PC-3 (cell line): ENCODE measurements around the gene SCD5. TPM values are rescaled to one million over a fixed set of nuclear protein-coding genes. Genes with fewer than 3 reads are reported as not detected.

ENCODE experiments used
- ATAC-seq: fragments of 200-7000 bp; cut with Tn5 transposase; 2 replicates; pipeline ENCODE4 v1.9.1; 2020; ENCODE audit warnings: mild to moderate bottlenecking, moderate library complexity
- Bru-seq: library from RNA; stranded (reverse); fragments of 400-500 nt; gene quantifications from one replicate; lab custom pipeline; 2021; lab: Mats Ljungman, UMichigan
- BruChase-seq, 2 experiments: library from RNA; stranded (reverse); fragments of 400-500 nt; gene quantifications; one replicate each; lab custom pipeline; 2021; lab: Mats Ljungman, UMichigan
- BruUV-seq: library from RNA; stranded (reverse); fragments of 400-500 nt; replicated peaks from 2 replicates; lab custom pipeline; 2021; lab: Mats Ljungman, UMichigan
- CTCF ChIA-PET: fragments of 300-600 bp; sonication (Branson Sonifier 250); formaldehyde crosslinking; loops from one replicate; lab custom pipeline; 2022; ENCODE audit warnings: antibody characterized with exemption; lab: Charles Lee
- POLR2A ChIA-PET: fragments of 300-600 bp; sonication (Branson Sonifier 250); formaldehyde crosslinking; loops from one replicate; lab custom pipeline; 2022; ENCODE audit warnings: antibody characterized with exemption; ENCODE audit not compliant: unreplicated experiment; lab: Charles Lee
- DNase-seq: peaks from one replicate; pipeline ENCODE4 v3.0.0-alpha.2; 2015
- H2AFZ ChIP-seq: fragments of 300-600 bp; sonication (generic); 2 replicates; pipeline ENCODE4 v1.6.0; 2016; ENCODE audit warnings: antibody characterized with exemption, low read length
- H3F3A ChIP-seq: fragments of 300-600 bp; sonication (generic); one replicate; pipeline ENCODE4 v1.6.0; 2017; ENCODE audit warnings: antibody characterized with exemption, low read length, control low read depth, mild to moderate bottlenecking; ENCODE audit not compliant: unreplicated experiment
- H3K27ac ChIP-seq: fragments of 300-600 bp; sonication (generic); 2 replicates; pipeline ENCODE4 v1.5.1; 2016; ENCODE audit warnings: mild to moderate bottlenecking, low read length
- H3K27me3 ChIP-seq: fragments of 300-600 bp; sonication (generic); 2 replicates; pipeline ENCODE4 v1.6.1; 2016; ENCODE audit warnings: low read length, mixed read lengths
- H3K36me3 ChIP-seq: fragments of 300-600 bp; sonication (generic); 2 replicates; pipeline ENCODE4 v1.6.1; 2016; ENCODE audit warnings: low read depth, mixed run types, low read length, mixed read lengths
- H3K4me1 ChIP-seq: fragments of 300-600 bp; sonication (generic); 2 replicates; pipeline ENCODE4 v1.5.1; 2016; ENCODE audit warnings: low read length; ENCODE audit not compliant: insufficient read depth
- H3K4me2 ChIP-seq: fragments of 300-600 bp; sonication (generic); 2 replicates; pipeline ENCODE4 v1.6.0; 2016; ENCODE audit warnings: low read length
- H3K4me3 ChIP-seq: fragments of 300-600 bp; sonication (generic); 2 replicates; pipeline ENCODE4 v1.5.1; 2016; ENCODE audit warnings: mild to moderate bottlenecking, low read length, mixed read lengths
- H3K79me2 ChIP-seq: fragments of 300-600 bp; sonication (generic); 2 replicates; pipeline ENCODE4 v1.6.1; 2017; ENCODE audit warnings: low read length, mixed read lengths
- H3K9ac ChIP-seq: fragments of 300-600 bp; sonication (generic); 2 replicates; pipeline ENCODE4 v1.6.0; 2016; ENCODE audit warnings: mild to moderate bottlenecking, low read length
- H3K9me2 ChIP-seq: fragments of 300-600 bp; sonication (generic); replicated peaks from 2 replicates; pipeline ENCODE4 v1.6.1; 2016; ENCODE audit warnings: mixed run types, low read length, mixed read lengths
- H3K9me3 ChIP-seq: fragments of 300-600 bp; sonication (generic); 2 replicates; pipeline ENCODE4 v1.6.1; 2016; ENCODE audit warnings: low read length, mixed read lengths
- H4K20me1 ChIP-seq: fragments of 300-600 bp; sonication (generic); 2 replicates; pipeline ENCODE4 v1.6.1; 2016; ENCODE audit warnings: low read length, mixed read lengths
- CTCF ChIP-seq: fragments of 300-600 bp; sonication (generic); conservative IDR thresholded peaks from 2 replicates; pipeline ENCODE4 v1.5.1; 2017; ENCODE audit warnings: antibody characterized with exemption, low read depth, mild to moderate bottlenecking, low read length
- EZH2 ChIP-seq: fragments of 300-600 bp; sonication (generic); IDR thresholded peaks from one replicate; pipeline ENCODE4 v1.6.1; 2017; ENCODE audit warnings: antibody characterized with exemption, mild to moderate bottlenecking, low read length; ENCODE audit not compliant: unreplicated experiment
- EZH2phosphoT487 ChIP-seq: fragments of 300-600 bp; sonication (generic); IDR thresholded peaks from 2 replicates; pipeline ENCODE4 v1.6.1; 2018; ENCODE audit warnings: mild to moderate bottlenecking, antibody characterized with exemption, low read length, borderline replicate concordance
- intact Hi-C: fragments of 100-400 bp; cut with micrococcal nuclease; formaldehyde crosslinking; loops from 2 replicates; pipeline ENCODE4 v1.9.0; 2023
- long read RNA-seq: library from polyadenylated mRNA; unstranded; transcript quantifications from one replicate; pipeline ENCODE4 v2.0.0, GENCODE V29; 2021; ENCODE audit not compliant: unreplicated experiment
- total RNA-seq: library from RNA; depleted of rRNA; stranded (reverse); fragments of >200 nt; gene quantifications from 2 replicates; pipeline ENCODE4 v1.2.3, GENCODE V29; 2014; rRNA removed

SCD5 gene
- total RNA-seq (3.4 and 3.8 TPM in 2 replicates), Bru-seq, nascent RNA (percentile 43 among the genes with signal in this experiment), BruChase-seq, experiment 1, labeled RNA remaining after a 6-hour chase (percentile 38 among the genes with signal in this experiment), BruChase-seq, experiment 2, labeled RNA remaining after a 2-hour chase (percentile 43 among the genes with signal in this experiment)
- long read RNA-seq, partial matches to known transcripts: 0 of 5 reads
- long read RNA-seq, other reads (novel, unspliced or antisense): 3 of 5 reads

- Histone ChIP-seq H3F3A (no peaks in the 10 kb centered on the region), H3K9me3 (no peaks in the 10 kb centered on the region), H3K4me3 (peak within 1 kb of the TSS; percentile 78), H3K4me2 (peak within 1 kb of the TSS; percentile 89), H3K79me2 (no peaks in the 10 kb centered on the region), H3K9ac (peak within 1 kb of the TSS; percentile 43), H4K20me1 (no peaks in the 10 kb centered on the region), H3K36me3 (no peaks in the 10 kb centered on the region), H3K9me2 (no peaks in the 10 kb centered on the region), H3K4me1 (0 out of 2 replicates have a peak, but pooled peaks cover 3% of the 10 kb centered on the region), H3K27me3 (peaks cover 6% of the 10 kb centered on the region), H3K27ac (no peak within 1 kb of the TSS), H2AFZ (peak within 1 kb of the TSS; percentile 92)
- ATAC-seq: peak; percentile 83
- no TSS peak for BruUV-seq
- intact Hi-C loops: no loop called here
- POLR2A ChIA-PET: interaction anchor here (0.6 kb wide), 1 partner anchor 332 kb away, joined by 3 read pairs; no protein-coding TSS in a partner anchor
- TF ChIP-seq EZH2 (no peak), CTCF (no peak), EZH2phosphoT487 (no peak)
- CTCF ChIA-PET: interaction anchor here (0.5 to 1.3 kb wide), 2 partner anchors 59 to 336 kb away, joined by 4 to 6 read pairs; no protein-coding TSS in a partner anchor
- peak; percentile 26 for DNase-seq
Observed at GRCh38 chr4:82798168-82799005, at the start of gene SCD5. SCD5 (minus strand) TSS chr4:82798796; CDS start chr4:82798537, 259 bp downstream.

- no peaks in the 10 kb centered on the region for H3K27me3 ChIP-seq
- H3K9me2 ChIP-seq: no peaks in the 10 kb centered on the region
- H3K36me3 ChIP-seq: peaks cover 34% of the 10 kb centered on the region
- no peaks in the 10 kb centered on the region for H4K20me1 ChIP-seq
- POLR2A ChIA-PET: no interaction called here
- TF ChIP-seq EZH2: no peak
- peak; percentile 44 for TF ChIP-seq CTCF
- no peak for TF ChIP-seq EZH2phosphoT487
- BruUV-seq: no TSS peak
- DNase-seq: no peak
- no peak overlapping the region for H3K27ac ChIP-seq
- no peak overlapping the region for H3K9ac ChIP-seq
- H3K4me1 ChIP-seq: no peaks in the 10 kb centered on the region
- H3K4me2 ChIP-seq: no peak overlapping the region
- CTCF ChIA-PET: no interaction called here
- H3K4me3 ChIP-seq: no peak overlapping the region
- H3K9me3 ChIP-seq: no peaks in the 10 kb centered on the region
- no peaks in the 10 kb centered on the region for H3K79me2 ChIP-seq
- no peak overlapping the region for H2AFZ ChIP-seq
- ATAC-seq: no peak
- intact Hi-C loops: no loop called here
- no peaks in the 10 kb centered on the region for H3F3A ChIP-seq
Observed at GRCh38 chr4:82842593-82842992, 44.0 kb upstream of the SCD5 start.
